ENCODE data around the gene TMEM203. TPM values are rescaled to one million over a fixed set of nuclear protein-coding genes. Genes with fewer than 3 reads are reported as not detected.

TMEM203 gene
- total and polyA plus RNA-seq, 2 of the 13 experiments (the other 11 are each of a cell fraction or from before 2014, with no cell fraction given), result 23.4 to 36.7 TPM

GRCh38 chr9:137235424-137236237 lies 30.2 kb upstream of the TMEM203 start (continued):
- TF ChIP-seq ZNF260 (CRISPR knock-in tag; IDR thresholded peaks at IDR 0.05; ENCODE audit: borderline replicate concordance, low read depth), result no peak
- no peak for TF ChIP-seq ZBTB44 (CRISPR knock-in tag; IDR thresholded peaks at IDR 0.05)
- TF ChIP-seq NKX3-1 (CRISPR knock-in tag; IDR thresholded peaks at IDR 0.05), result peak; percentile 42; the same call in 1 of the 2 replicates
- no peak for TF ChIP-seq ZNF441 (CRISPR knock-in tag; IDR thresholded peaks at IDR 0.05; ENCODE audit: borderline replicate concordance)
- no peak for TF ChIP-seq TCF7L2 (IDR thresholded peaks at IDR 0.05; ENCODE audit: low read depth, low read length)
- peak; percentile 8; the same call in 1 of the 2 replicates for TF ChIP-seq ZFX (CRISPR knock-in tag; IDR thresholded peaks at IDR 0.05; ENCODE audit: low read depth)
- TF ChIP-seq HDAC6 (IDR thresholded peaks at IDR 0.05; ENCODE audit: low read depth, low read length), result no peak
- TF ChIP-seq SMC3 (IDR thresholded peaks at IDR 0.05; ENCODE audit: low read length), result no peak
- TF ChIP-seq ZSCAN21 (CRISPR knock-in tag; IDR thresholded peaks at IDR 0.05; ENCODE audit: borderline replicate concordance), result peak; percentile 29; the same call in 1 of the 2 replicates
- TF ChIP-seq JUND (CRISPR knock-in tag; IDR thresholded peaks at IDR 0.05), result no peak
- no peak for TF ChIP-seq TRAFD1 (CRISPR knock-in tag; IDR thresholded peaks at IDR 0.05; ENCODE audit: borderline replicate concordance)
- no peak for TF ChIP-seq ZNF317 (CRISPR knock-in tag; IDR thresholded peaks at IDR 0.05)
- TF ChIP-seq ZNF674 (CRISPR knock-in tag; IDR thresholded peaks at IDR 0.05; ENCODE audit: low read depth), result no peak
- TF ChIP-seq DDIT3 (CRISPR knock-in tag; IDR thresholded peaks at IDR 0.05), result no peak
- TF ChIP-seq RNF219 (CRISPR knock-in tag; IDR thresholded peaks at IDR 0.05), result no peak
- TF ChIP-seq ZNF878 (CRISPR knock-in tag; IDR thresholded peaks at IDR 0.05), result no peak
- no peak for TF ChIP-seq PHB2 (IDR thresholded peaks at IDR 0.05; ENCODE audit: partially characterized antibody)
- no peak for TF ChIP-seq HHEX (CRISPR knock-in tag; IDR thresholded peaks at IDR 0.05)
- 0 out of 2 replicates have a peak, but pooled peaks have one; percentile 60 for TF ChIP-seq UBTF (CRISPR knock-in tag; IDR thresholded peaks at IDR 0.05)
- no peak for TF ChIP-seq PCBP1 (IDR thresholded peaks at IDR 0.05; ENCODE audit: borderline replicate concordance, low read depth, low read length)
- TF ChIP-seq ZNF740 (CRISPR knock-in tag; IDR thresholded peaks at IDR 0.05), result no peak
